GM12878 (cell line): ENCODE data around the gene EME2. TPM values are rescaled to one million over a fixed set of nuclear protein-coding genes. Genes with fewer than 3 reads are reported as not detected.

Experiments
- ATAC-seq: fragments of 200-7000 bp; cut with Tn5 transposase; 3 replicates; pipeline ENCODE4 v1.9.1; 2020; ENCODE audit warnings: mild to moderate bottlenecking, moderate library complexity
- BruUV-seq: library from RNA; stranded (reverse); fragments of 400-500 nt; replicated peaks from 2 replicates; lab custom pipeline; 2021; lab: Mats Ljungman, UMichigan
- CTCF ChIA-PET: fragments of 300-600 bp; sonication (Branson Sonifier 250); formaldehyde crosslinking; extraction: SDS; loops from one replicate; lab custom pipeline; 2021; ENCODE audit warnings: inconsistent platforms; lab: Yijun Ruan, JAX
- POLR2A ChIA-PET: fragments of 350-600 bp; formaldehyde crosslinking; extraction: SDS; loops from one replicate; lab custom pipeline; 2021; ENCODE audit warnings: inconsistent platforms; lab: Charles Lee
- RAD21 ChIA-PET: fragments of 300-600 bp; sonication (Branson Sonifier 250); formaldehyde crosslinking; loops from one replicate; lab custom pipeline; 2023; ENCODE audit warnings: antibody characterized with exemption; ENCODE audit not compliant: unreplicated experiment; lab: Charles Lee
- SMC1A ChIA-PET: fragments of 300-600 bp; sonication (Branson Sonifier 250); formaldehyde crosslinking; loops from one replicate; lab custom pipeline; 2023; ENCODE audit not compliant: unreplicated experiment, uncharacterized antibody; lab: Charles Lee
- DNase-seq: peaks from one replicate; pipeline ENCODE4 v3.0.0-alpha.2; 2011; ENCODE audit warnings: low read depth, low spot score
- FAIRE-seq: peaks from 3 replicates; lab custom pipeline; 2011; peaks lifted over from hg19 to GRCh38; lab: Jason Lieb, UNC
- H2AFZ ChIP-seq: 2 replicates; pipeline ENCODE4 v1.6.0; 2011; ENCODE audit warnings: low read depth, low read length, control low read depth; ENCODE audit not compliant: control insufficient read depth
- H3K27ac ChIP-seq: 2 replicates; pipeline ENCODE4 v1.5.1; 2011; ENCODE audit warnings: control low read depth; ENCODE audit not compliant: control insufficient read depth, insufficient read depth
- H3K27me3 ChIP-seq, 2 experiments: replicated peaks in 1 of 2; 2 replicates each; pipeline versions ENCODE4 v1.6.0 to v1.6.1; 2011; ENCODE audit warnings: low read length in 1 of 2; ENCODE audit not compliant: control insufficient read depth in 2 of 2, insufficient read depth in 2 of 2
- H3K36me3 ChIP-seq, 2 experiments: 2 replicates each; pipeline ENCODE4 v1.5.1; 2011; ENCODE audit warnings: low read length in 1 of 2; ENCODE audit not compliant: control insufficient read depth in 2 of 2, insufficient read depth in 2 of 2
- H3K4me1 ChIP-seq: 2 replicates; pipeline ENCODE4 v1.6.1; 2011; ENCODE audit warnings: mild to moderate bottlenecking, low read length, moderate library complexity, mixed read lengths; ENCODE audit not compliant: control insufficient read depth, insufficient read depth
- H3K4me2 ChIP-seq: 2 replicates; pipeline ENCODE4 v1.6.0; 2011; ENCODE audit warnings: control low read depth; ENCODE audit not compliant: control insufficient read depth, insufficient read depth
- H3K4me3 ChIP-seq: fragments of 200-600 bp; sonication (generic); 2 replicates; pipeline ENCODE4 v1.5.1; 2016
- H3K79me2 ChIP-seq: 2 replicates; pipeline ENCODE4 v1.6.0; 2011; ENCODE audit warnings: low read length; ENCODE audit not compliant: control insufficient read depth, insufficient read depth
- H3K9ac ChIP-seq: 2 replicates; pipeline ENCODE4 v1.8.0; 2011; ENCODE audit warnings: low read length, control low read depth, mixed read lengths; ENCODE audit not compliant: control insufficient read depth, insufficient read depth
- H3K9me3 ChIP-seq: replicated peaks from 3 replicates; pipeline ENCODE4 v1.5.1; 2011; ENCODE audit warnings: mild to moderate bottlenecking, low read length; ENCODE audit not compliant: control insufficient read depth, insufficient read depth
- H4K20me1 ChIP-seq: 2 replicates; pipeline ENCODE4 v1.6.0; 2011; ENCODE audit not compliant: control insufficient read depth, insufficient read depth
- E2F4 ChIP-seq: IDR thresholded peaks from 2 replicates; pipeline ENCODE4 v1.6.1; 2012; ENCODE audit warnings: low read depth, low read length, improper control_type of control experiment
- NFYB ChIP-seq: IDR thresholded peaks from 2 replicates; pipeline ENCODE4 v1.6.1; 2011; ENCODE audit warnings: low read depth, mild to moderate bottlenecking, low read length, improper control_type of control experiment, moderate library complexity; ENCODE audit not compliant: insufficient read depth
- NR2C2 ChIP-seq: IDR thresholded peaks from 2 replicates; pipeline ENCODE4 v1.6.1; 2011; ENCODE audit warnings: borderline replicate concordance, low read depth; ENCODE audit not compliant: control insufficient read depth, insufficient read length
- RB1 ChIP-seq: fragments of 450-650 bp; formaldehyde crosslinking; IDR thresholded peaks from 2 replicates; pipeline ENCODE4 v1.6.1; 2017; ENCODE audit warnings: mild to moderate bottlenecking, borderline replicate concordance
- RFX5 ChIP-seq: IDR thresholded peaks from 2 replicates; pipeline ENCODE4 v1.6.1; 2011; ENCODE audit warnings: low read depth, low read length, improper control_type of control experiment
- SMAD5 ChIP-seq: IDR thresholded peaks from 2 replicates; pipeline ENCODE4 v1.6.1; 2016; ENCODE audit warnings: antibody characterized with exemption, low read depth
- SMARCA5 ChIP-seq: fragments of 450-650 bp; IDR thresholded peaks from 2 replicates; pipeline ENCODE4 v1.6.1; 2017; ENCODE audit warnings: mild to moderate bottlenecking
- STAT1 ChIP-seq: fragments of 450-650 bp; conservative IDR thresholded peaks from 2 replicates; pipeline ENCODE4 v1.6.1; 2014; ENCODE audit warnings: antibody characterized with exemption, mild to moderate bottlenecking
- TCF3 ChIP-seq: IDR thresholded peaks from 2 replicates; pipeline ENCODE4 v1.6.1; 2012; ENCODE audit warnings: low read depth, mild to moderate bottlenecking, low read length, borderline replicate concordance; ENCODE audit not compliant: insufficient read depth
- WGBS: methylation state at CpG from one replicate; pipeline ENCODE4 v1.1.6; 2016; ENCODE audit warnings: low lambda C conversion rate; ENCODE audit not compliant: insufficient replicate concordance, insufficient coverage; ENCODE audit errors: missing lambda C conversion rate; 5-methylcytosine and 5-hydroxymethylcytosine counted together
- in situ Hi-C: fragments of 300-500 bp; cut with MboI; formaldehyde crosslinking; loops from 9 replicates; pipeline ENCODE4 v1.14.3; 2018; ENCODE audit warnings: mixed read lengths
- intact Hi-C: fragments of 100-400 bp; cut with micrococcal nuclease; formaldehyde crosslinking; loops from one replicate; pipeline ENCODE4 v1.14.2; 2022; ENCODE audit not compliant: unreplicated experiment
- polyA plus RNA-seq, 11 experiments: library from polyadenylated mRNA; depleted of rRNA in 4 of 11; unstranded in 6 of 11; stranded (reverse) in 5 of 11; fragments of >200 nt; fragmentation: Nextera tagmentation in 4 of 11; fragmentation: Illumina TruSeq in 1 of 11; extraction: Ambion mirVana in 4 of 11; extraction: Trizol in 1 of 11; gene quantifications; 1 replicate in 1 of 11; 2 replicates in 10 of 11; pipeline versions ENCODE4 v1.2.1 to v1.2.3, GENCODE V29; 2011 to 2016; ENCODE audit warnings: inconsistent platforms in 2 of 11, missing spikeins in 2 of 11, low read depth in 1 of 11
- total RNA-seq, 4 experiments: library from RNA; depleted of rRNA in 3 of 4; stranded (reverse); fragments of >200 nt in 3 of 4; fragmentation: Illumina TruSeq in 1 of 4; extraction: Trizol in 1 of 4; gene quantifications; 2 replicates each; pipeline versions ENCODE4 v1.2.1 to v1.2.3, GENCODE V29; 2013 to 2021
- TF ChIP-seq, protein P1 (sequence below): fragments of 450-650 bp; IDR thresholded peaks from 2 replicates; pipeline ENCODE4 v1.6.1; 2016; ENCODE audit warnings: mild to moderate bottlenecking
- TF ChIP-seq, protein P2 (sequence below): IDR thresholded peaks from 2 replicates; pipeline ENCODE4 v1.6.1; 2012; ENCODE audit warnings: low read length, inconsistent platforms

EME2 gene
- total and polyA plus RNA-seq, 10 of the 15 experiments (the other 5 are each of a cell fraction or from before 2014, with no cell fraction given), result 0.29 to 16.9 (median 4.1) TPM

- Histone ChIP-seq H3K4me3 (no peak overlapping the region), H4K20me1 (no peaks in the 10 kb centered on the region), H3K36me3 (peaks cover 0 to 24% of the 10 kb centered on the region in 2 experiments), H3K27me3 (no peaks in the 10 kb centered on the region), H3K9me3 (peaks cover 6% of the 10 kb centered on the region; the same call in 1 of the 3 replicates), H3K4me2 (no peak overlapping the region), H2AFZ (no peak overlapping the region), H3K4me1 (no peaks in the 10 kb centered on the region), H3K9ac (no peak overlapping the region), H3K27ac (no peak overlapping the region)
- in situ Hi-C loops, result no loop called here
- CTCF ChIA-PET, result no interaction called here
- SMC1A ChIA-PET, result no interaction called here
- ATAC-seq (no peak), DNase-seq (no peak)
- RAD21 ChIA-PET, result no interaction called here
- intact Hi-C loops, result no loop called here
- BruUV-seq, result no TSS peak
- POLR2A ChIA-PET, result no interaction called here
- WGBS, result 95% methylated on average over 17 of the region's 22 CpGs
- TF ChIP-seq, protein P1, sequence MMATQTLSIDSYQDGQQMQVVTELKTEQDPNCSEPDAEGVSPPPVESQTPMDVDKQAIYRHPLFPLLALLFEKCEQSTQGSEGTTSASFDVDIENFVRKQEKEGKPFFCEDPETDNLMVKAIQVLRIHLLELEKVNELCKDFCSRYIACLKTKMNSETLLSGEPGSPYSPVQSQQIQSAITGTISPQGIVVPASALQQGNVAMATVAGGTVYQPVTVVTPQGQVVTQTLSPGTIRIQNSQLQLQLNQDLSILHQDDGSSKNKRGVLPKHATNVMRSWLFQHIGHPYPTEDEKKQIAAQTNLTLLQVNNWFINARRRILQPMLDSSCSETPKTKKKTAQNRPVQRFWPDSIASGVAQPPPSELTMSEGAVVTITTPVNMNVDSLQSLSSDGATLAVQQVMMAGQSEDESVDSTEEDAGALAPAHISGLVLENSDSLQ, result no peak
- TF ChIP-seq SMARCA5 (no peak), TCF3 (no peak), E2F4 (no peak), NFYB (no peak), SMAD5 (no peak), RFX5 (no peak), RB1 (no peak), STAT1 (no peak), NR2C2 (no peak)
- TF ChIP-seq, protein P2, sequence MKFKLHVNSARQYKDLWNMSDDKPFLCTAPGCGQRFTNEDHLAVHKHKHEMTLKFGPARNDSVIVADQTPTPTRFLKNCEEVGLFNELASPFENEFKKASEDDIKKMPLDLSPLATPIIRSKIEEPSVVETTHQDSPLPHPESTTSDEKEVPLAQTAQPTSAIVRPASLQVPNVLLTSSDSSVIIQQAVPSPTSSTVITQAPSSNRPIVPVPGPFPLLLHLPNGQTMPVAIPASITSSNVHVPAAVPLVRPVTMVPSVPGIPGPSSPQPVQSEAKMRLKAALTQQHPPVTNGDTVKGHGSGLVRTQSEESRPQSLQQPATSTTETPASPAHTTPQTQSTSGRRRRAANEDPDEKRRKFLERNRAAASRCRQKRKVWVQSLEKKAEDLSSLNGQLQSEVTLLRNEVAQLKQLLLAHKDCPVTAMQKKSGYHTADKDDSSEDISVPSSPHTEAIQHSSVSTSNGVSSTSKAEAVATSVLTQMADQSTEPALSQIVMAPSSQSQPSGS, result no peak
- TF ChIP-seq, all 136 proteins: peak for 0
- H3K79me2 ChIP-seq, result no peaks in the 10 kb centered on the region
- no peak for FAIRE-seq
These were observed 38.5 kb upstream of the EME2 start for GRCh38 chr16:1734123-1734522.
